Karpas-422 (cell line): ENCODE results near the gene AFF4. TPM values are rescaled to one million over a fixed set of nuclear protein-coding genes. Genes with fewer than 3 reads are reported as not detected.
"Not testable (repeated sequence)": the region's sequence is repeated elsewhere in the genome, so short reads cannot be mapped to it uniquely, and the experiment has no call there.

Experiments
- DNase-seq: peaks from one replicate; pipeline ENCODE4 v3.0.0-alpha.2; 2015
- H2AFZ ChIP-seq: fragments of 200-600 bp; sonication (generic); 2 replicates; pipeline ENCODE4 v1.6.1; 2014; ENCODE audit warnings: antibody characterized with exemption, low read length, mixed read lengths
- H3K27ac ChIP-seq: fragments of 200-600 bp; sonication (generic); 2 replicates; pipeline ENCODE4 v1.5.1; 2014; ENCODE audit warnings: mild to moderate bottlenecking, low read length, moderate library complexity
- H3K27me3 ChIP-seq: fragments of 200-600 bp; sonication (generic); 2 replicates; pipeline ENCODE4 v1.6.1; 2014; ENCODE audit warnings: low read length, mixed read lengths
- H3K36me3 ChIP-seq: fragments of 200-600 bp; sonication (generic); 2 replicates; pipeline ENCODE4 v1.6.1; 2014; ENCODE audit warnings: low read length, mixed read lengths; ENCODE audit not compliant: insufficient read depth
- H3K4me1 ChIP-seq: fragments of 200-600 bp; sonication (generic); 2 replicates; pipeline ENCODE4 v1.6.1; 2014; ENCODE audit warnings: mild to moderate bottlenecking, low read length, mixed read lengths
- H3K4me2 ChIP-seq: fragments of 200-600 bp; sonication (generic); 2 replicates; pipeline ENCODE4 v1.6.1; 2014; ENCODE audit warnings: low read length, low read depth, mild to moderate bottlenecking; ENCODE audit not compliant: poor library complexity, severe bottlenecking
- H3K4me3 ChIP-seq: fragments of 200-600 bp; sonication (generic); 2 replicates; pipeline ENCODE4 v1.5.1; 2014; ENCODE audit warnings: mild to moderate bottlenecking, antibody characterized with exemption, low read length, mixed read lengths
- H3K79me2 ChIP-seq: fragments of 200-600 bp; sonication (generic); 2 replicates; pipeline ENCODE4 v1.6.1; 2014; ENCODE audit warnings: mild to moderate bottlenecking, low read length, mixed read lengths
- H3K9ac ChIP-seq: fragments of 200-600 bp; sonication (generic); 2 replicates; pipeline ENCODE4 v1.6.0; 2014; ENCODE audit warnings: low read length
- H3K9me2 ChIP-seq: fragments of 200-600 bp; sonication (generic), shearing (Covaris generic); replicated peaks from 2 replicates; pipeline ENCODE4 v1.6.0; 2014; ENCODE audit warnings: mild to moderate bottlenecking, low read length, moderate library complexity; ENCODE audit not compliant: insufficient read depth
- H3K9me3 ChIP-seq: fragments of 300-700, 200-600 bp; sonication (generic); 2 replicates; pipeline ENCODE4 v1.6.1; 2014; ENCODE audit warnings: low read length, mixed read lengths
- H4K20me1 ChIP-seq: fragments of 200-600 bp; sonication (generic); 2 replicates; pipeline ENCODE4 v1.6.1; 2014; ENCODE audit warnings: mild to moderate bottlenecking, antibody characterized with exemption, low read length, low read depth; ENCODE audit not compliant: insufficient read depth
- total RNA-seq: library from RNA; depleted of rRNA; stranded (reverse); fragments of >200 nt; shearing (Covaris generic); gene quantifications from 2 replicates; pipeline ENCODE4 v1.2.3, GENCODE V29; 2014; ENCODE audit warnings: low replicate concordance; rRNA removed

Gene AFF4, protein sequence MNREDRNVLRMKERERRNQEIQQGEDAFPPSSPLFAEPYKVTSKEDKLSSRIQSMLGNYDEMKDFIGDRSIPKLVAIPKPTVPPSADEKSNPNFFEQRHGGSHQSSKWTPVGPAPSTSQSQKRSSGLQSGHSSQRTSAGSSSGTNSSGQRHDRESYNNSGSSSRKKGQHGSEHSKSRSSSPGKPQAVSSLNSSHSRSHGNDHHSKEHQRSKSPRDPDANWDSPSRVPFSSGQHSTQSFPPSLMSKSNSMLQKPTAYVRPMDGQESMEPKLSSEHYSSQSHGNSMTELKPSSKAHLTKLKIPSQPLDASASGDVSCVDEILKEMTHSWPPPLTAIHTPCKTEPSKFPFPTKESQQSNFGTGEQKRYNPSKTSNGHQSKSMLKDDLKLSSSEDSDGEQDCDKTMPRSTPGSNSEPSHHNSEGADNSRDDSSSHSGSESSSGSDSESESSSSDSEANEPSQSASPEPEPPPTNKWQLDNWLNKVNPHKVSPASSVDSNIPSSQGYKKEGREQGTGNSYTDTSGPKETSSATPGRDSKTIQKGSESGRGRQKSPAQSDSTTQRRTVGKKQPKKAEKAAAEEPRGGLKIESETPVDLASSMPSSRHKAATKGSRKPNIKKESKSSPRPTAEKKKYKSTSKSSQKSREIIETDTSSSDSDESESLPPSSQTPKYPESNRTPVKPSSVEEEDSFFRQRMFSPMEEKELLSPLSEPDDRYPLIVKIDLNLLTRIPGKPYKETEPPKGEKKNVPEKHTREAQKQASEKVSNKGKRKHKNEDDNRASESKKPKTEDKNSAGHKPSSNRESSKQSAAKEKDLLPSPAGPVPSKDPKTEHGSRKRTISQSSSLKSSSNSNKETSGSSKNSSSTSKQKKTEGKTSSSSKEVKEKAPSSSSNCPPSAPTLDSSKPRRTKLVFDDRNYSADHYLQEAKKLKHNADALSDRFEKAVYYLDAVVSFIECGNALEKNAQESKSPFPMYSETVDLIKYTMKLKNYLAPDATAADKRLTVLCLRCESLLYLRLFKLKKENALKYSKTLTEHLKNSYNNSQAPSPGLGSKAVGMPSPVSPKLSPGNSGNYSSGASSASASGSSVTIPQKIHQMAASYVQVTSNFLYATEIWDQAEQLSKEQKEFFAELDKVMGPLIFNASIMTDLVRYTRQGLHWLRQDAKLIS
- total RNA-seq: 20.1 and 34.0 TPM in 2 replicates

DNA sequence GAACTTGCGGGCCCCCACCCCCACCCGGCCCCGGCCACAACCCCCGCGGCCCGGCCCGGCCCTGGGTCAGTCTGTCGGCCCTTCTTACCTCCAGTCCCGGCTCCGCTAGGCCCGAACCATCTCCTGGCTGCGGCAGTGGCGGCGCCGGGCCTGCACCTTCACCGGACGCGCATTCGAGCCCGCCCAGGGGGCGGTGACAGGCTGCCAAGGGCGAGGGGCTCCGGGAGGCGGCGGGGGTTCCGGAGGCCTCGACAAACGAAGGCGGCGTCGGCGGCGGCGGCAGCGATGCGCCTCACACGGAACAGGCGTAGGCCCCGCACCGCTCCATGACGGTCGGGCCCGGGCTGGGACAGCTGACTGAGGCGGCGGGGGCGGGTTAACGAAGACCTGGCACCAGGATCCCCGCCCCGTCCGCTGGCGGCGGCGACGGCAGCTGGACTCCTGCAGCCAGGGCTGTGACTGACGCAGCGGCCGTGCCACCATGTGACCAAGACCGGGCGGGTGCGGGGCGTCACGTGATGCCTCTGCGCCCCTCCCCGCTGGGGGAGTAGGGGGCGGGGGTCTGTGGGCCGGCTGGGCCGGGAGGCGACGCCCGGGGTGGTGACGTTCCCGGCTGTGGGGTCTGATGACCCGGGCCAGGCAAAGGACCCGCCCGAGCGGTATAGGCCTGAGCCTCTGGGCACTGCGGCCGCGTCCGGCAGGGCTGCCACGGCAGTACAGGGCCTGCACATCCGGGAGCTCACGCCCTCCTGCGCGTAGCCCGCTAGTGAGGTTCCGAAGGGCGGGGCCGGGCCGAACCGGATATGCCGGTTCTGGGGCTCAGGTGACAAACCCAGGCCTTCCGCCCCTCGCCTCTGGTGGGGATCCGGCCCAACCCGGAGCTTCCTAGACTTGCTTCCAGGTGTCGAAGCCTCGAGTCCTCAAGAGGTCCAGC lies at the start of gene AFF4:
TSS of gene AFF4 (minus strand) at position 464 of the 934 bp plus-strand sequence. CDS start 26,445 bp downstream, outside the sequence.
- Histone ChIP-seq H3K9me3 (no peaks in the 10 kb centered on the region), H3K4me3 (peak within 1 kb of the TSS; percentile 75), H3K36me3 (peaks cover 6% of the 10 kb centered on the region; the same call in 1 of the 2 replicates), H3K4me1 (peaks cover 26% of the 10 kb centered on the region), H4K20me1 (no peaks in the 10 kb centered on the region), H3K27ac (peak within 1 kb of the TSS; percentile 76), H3K27me3 (no peaks in the 10 kb centered on the region), H3K4me2 (peak within 1 kb of the TSS; percentile 69), H3K79me2 (peaks cover 48% of the 10 kb centered on the region), H2AFZ (peak within 1 kb of the TSS; percentile 81), H3K9me2 (no peaks in the 10 kb centered on the region), H3K9ac (peak within 1 kb of the TSS; percentile 89)
- peak; percentile 97 for DNase-seq

DNA sequence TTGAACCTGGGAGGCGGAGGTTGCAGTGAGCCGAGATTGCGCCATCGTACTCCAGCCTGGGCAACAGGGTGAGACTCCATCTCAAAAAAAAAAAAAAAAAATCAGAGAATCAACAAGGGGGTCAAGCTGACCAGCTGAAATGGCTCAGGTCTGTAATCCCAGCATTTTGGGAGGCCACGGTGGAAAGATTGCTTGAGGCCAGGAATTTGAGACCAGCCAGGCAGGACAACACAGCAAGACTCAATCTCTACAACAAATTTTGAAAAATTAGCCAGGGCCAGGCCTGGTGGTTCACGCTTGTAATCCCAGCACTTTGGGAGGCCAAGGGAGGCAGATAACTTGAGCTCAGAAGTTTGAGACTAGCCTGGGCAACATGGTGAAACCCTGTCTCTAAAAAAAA lies 45.0 kb upstream of the AFF4 start:
- not testable (repeated sequence) for H3K4me3 ChIP-seq, H3K27me3 ChIP-seq, H3K36me3 ChIP-seq, H3K79me2 ChIP-seq, H3K9me3 ChIP-seq, H2AFZ ChIP-seq, H3K4me2 ChIP-seq, DNase-seq, H4K20me1 ChIP-seq, H3K4me1 ChIP-seq, H3K9me2 ChIP-seq, H3K27ac ChIP-seq, H3K9ac ChIP-seq

DNA sequence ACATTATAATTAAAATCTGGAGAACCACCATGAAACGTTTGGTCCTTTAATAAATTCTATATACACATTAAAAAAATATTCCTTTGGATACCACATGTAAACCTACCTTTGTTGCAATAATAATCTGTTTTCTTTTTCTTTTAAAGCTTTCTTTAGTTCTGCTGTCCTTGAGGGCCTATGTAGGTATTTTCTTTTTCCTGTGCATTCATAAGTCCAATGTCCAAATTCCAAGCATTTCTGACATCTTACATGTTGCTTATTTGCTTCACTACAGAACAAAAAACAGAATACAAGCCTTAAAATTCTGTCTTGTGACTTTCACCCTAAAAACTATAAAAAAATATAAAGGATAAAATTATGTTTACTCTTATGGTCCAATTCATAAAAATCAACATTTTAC lies 43.2 kb upstream of the AFF4 start:
- H3K36me3 ChIP-seq: peaks cover 2% of the 10 kb centered on the region
- H3K27ac ChIP-seq: no peak overlapping the region
- DNase-seq: no peak
- no peaks in the 10 kb centered on the region for H3K9me2 ChIP-seq
- H3K79me2 ChIP-seq: peaks cover 7% of the 10 kb centered on the region
- H3K4me3 ChIP-seq: no peak overlapping the region
- no peaks in the 10 kb centered on the region for H3K27me3 ChIP-seq
- H3K4me1 ChIP-seq: no peaks in the 10 kb centered on the region
- H3K4me2 ChIP-seq: no peak overlapping the region
- H3K9ac ChIP-seq: no peak overlapping the region
- H2AFZ ChIP-seq: no peak overlapping the region
- no peaks in the 10 kb centered on the region for H3K9me3 ChIP-seq
- H4K20me1 ChIP-seq: no peaks in the 10 kb centered on the region

DNA sequence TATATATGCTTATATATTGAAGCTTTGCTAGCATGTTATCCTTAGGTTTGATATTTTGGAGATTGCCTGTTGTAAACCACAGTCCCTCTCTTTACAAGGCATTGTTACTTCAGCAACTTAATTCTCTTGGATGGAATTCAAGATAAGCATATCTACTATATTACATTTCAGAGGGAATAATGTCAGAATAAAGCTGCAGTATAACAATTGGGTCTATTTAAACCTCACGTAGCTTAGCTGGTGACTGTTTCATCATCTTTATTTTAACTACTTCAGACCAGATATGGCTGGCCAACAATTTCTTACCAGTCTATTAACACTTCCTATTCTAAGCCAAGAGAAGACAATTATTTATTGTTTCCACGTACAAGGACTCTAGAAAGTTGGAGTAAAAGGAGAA lies 35.8 kb upstream of the AFF4 start:
- Histone ChIP-seq H3K36me3 (no peaks in the 10 kb centered on the region; the same call in 1 of the 2 replicates), H3K4me3 (no peak overlapping the region), H3K9ac (no peak overlapping the region), H3K27ac (no peak overlapping the region), H3K4me2 (no peak overlapping the region), H4K20me1 (no peaks in the 10 kb centered on the region), H3K9me2 (no peaks in the 10 kb centered on the region), H3K27me3 (no peaks in the 10 kb centered on the region), H3K4me1 (no peaks in the 10 kb centered on the region), H3K9me3 (no peaks in the 10 kb centered on the region), H2AFZ (no peak overlapping the region), H3K79me2 (no peaks in the 10 kb centered on the region)
- DNase-seq: no peak

DNA sequence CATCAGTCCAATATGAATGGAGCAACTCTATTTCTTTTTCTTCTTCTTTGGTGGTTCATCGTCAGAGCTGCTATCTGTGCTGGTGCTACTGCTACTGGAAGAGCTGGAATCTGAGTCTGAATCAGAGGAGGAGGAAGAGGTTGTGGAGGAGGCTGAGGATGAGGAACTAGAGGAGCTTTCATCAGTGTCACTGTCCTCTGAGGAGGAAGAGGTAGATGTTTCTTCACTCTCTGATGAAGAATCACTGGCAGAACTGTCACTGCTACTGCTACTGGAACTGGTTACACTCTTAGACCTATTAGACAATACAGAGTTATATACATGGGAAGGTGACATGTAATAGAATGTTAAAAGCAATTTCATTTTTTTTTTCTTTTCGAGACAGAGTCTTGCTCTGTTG lies 35.1 kb upstream of the AFF4 start:
- H2AFZ ChIP-seq: no peak overlapping the region
- no peak overlapping the region for H3K9ac ChIP-seq
- no peaks in the 10 kb centered on the region for H3K4me1 ChIP-seq
- H3K9me3 ChIP-seq: no peaks in the 10 kb centered on the region
- no peaks in the 10 kb centered on the region; the same call in 1 of the 2 replicates for H3K36me3 ChIP-seq
- no peak for DNase-seq
- no peak overlapping the region for H3K4me3 ChIP-seq
- H3K79me2 ChIP-seq: no peaks in the 10 kb centered on the region
- H3K27ac ChIP-seq: no peak overlapping the region
- no peaks in the 10 kb centered on the region for H3K9me2 ChIP-seq
- H3K4me2 ChIP-seq: no peak overlapping the region
- H3K27me3 ChIP-seq: no peaks in the 10 kb centered on the region
- no peaks in the 10 kb centered on the region for H4K20me1 ChIP-seq

DNA sequence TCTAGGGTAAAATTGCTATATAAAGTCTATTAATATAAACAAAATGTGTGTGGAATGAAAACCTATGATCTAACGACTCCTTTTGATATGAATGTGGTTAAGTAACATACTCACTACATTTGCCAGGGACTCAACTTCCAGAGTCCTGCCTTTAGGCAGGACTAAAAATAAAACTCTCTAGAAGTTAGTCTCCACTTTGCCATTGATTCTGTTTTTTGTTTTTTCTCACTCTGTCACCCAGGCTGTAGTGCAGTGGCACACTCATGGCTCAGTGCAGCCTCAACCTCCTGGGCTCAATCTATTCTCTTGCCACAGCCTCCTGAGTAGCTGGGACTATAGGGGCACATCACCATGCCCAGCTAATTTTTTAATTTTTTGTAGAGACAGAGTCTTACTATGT lies 32.9 kb upstream of the AFF4 start:
- no peaks in the 10 kb centered on the region for H3K9me2 ChIP-seq
- no peak for DNase-seq
- H3K79me2 ChIP-seq: no peaks in the 10 kb centered on the region
- H3K4me2 ChIP-seq: no peak overlapping the region
- H3K4me1 ChIP-seq: no peaks in the 10 kb centered on the region
- H3K27me3 ChIP-seq: no peaks in the 10 kb centered on the region
- H3K4me3 ChIP-seq: no peak overlapping the region
- H3K36me3 ChIP-seq: no peaks in the 10 kb centered on the region
- no peaks in the 10 kb centered on the region for H4K20me1 ChIP-seq
- no peak overlapping the region for H3K27ac ChIP-seq
- no peak overlapping the region for H3K9ac ChIP-seq
- no peaks in the 10 kb centered on the region for H3K9me3 ChIP-seq
- no peak overlapping the region for H2AFZ ChIP-seq

DNA sequence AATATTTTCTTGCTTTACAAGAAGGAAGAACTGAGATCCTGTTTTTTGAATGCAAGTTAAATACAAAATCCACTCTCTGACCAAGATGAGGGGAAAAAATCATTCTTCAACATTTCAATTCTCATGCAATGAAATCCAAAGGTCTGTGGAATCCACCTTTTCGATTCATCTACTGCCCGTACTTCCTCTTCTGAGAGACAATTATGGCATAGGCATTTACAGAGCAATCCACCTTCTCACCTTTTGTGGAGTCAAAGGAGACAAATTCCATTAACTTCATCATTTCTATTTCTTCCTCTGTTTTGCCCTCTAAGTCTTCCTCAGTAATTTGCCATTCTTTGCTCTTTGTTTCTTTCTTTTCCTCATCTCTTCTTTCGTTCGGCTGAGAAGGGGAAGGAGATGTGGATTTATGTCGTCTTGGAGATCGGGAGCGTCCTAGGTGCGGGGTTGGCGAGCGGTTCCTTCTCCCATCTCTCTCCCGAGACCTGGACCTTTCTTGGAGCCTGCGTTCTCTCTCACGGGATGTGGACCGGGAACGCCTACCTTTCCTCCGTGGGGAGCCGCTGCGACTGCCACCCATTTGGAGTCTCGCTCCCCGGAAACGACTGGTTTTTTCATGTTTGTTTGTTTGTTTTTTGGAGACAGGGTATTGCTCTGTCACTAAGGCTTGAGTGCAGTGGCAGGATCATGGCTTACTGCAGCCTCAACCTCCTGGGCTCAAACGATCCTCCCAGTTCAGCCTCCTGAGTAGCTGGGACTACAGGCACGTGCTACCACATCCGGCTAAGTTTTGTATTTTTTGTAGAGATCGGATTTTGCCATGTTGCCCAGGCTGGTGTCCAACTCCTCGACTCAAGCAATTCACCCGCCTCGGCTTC lies 24.3 kb upstream of the AFF4 start:
- no peaks in the 10 kb centered on the region for H3K79me2 ChIP-seq

More for the DNA sequence above, 24.3 kb upstream of the AFF4 start:
- Histone ChIP-seq H3K4me1 (no peaks in the 10 kb centered on the region), H4K20me1 (no peaks in the 10 kb centered on the region), H3K9ac (no peak overlapping the region), H3K9me2 (no peaks in the 10 kb centered on the region), H2AFZ (no peak overlapping the region), H3K9me3 (no peaks in the 10 kb centered on the region), H3K36me3 (no peaks in the 10 kb centered on the region), H3K4me3 (no peak overlapping the region), H3K27ac (no peak overlapping the region), H3K4me2 (no peak overlapping the region), H3K27me3 (no peaks in the 10 kb centered on the region)
- no peak for DNase-seq
